DMS114 treated with DMSO at 0.1 percent for 48 hours (cell line): ENCODE results near the gene PTPN6.

Source experiments
- DNase-seq: peaks from one replicate; lab custom pipeline; 2025; ENCODE audit not compliant: unreplicated experiment; lab: John Stamatoyannopoulos, UW

The PTPN6 gene

GRCh38 chr12:6966351-6966750 is 15.2 kb downstream of the PTPN6 start:
- no peak for DNase-seq

GRCh38 chr12:6967651-6968100 is 16.5 kb downstream of the PTPN6 start:
- no peak for DNase-seq

DNA sequence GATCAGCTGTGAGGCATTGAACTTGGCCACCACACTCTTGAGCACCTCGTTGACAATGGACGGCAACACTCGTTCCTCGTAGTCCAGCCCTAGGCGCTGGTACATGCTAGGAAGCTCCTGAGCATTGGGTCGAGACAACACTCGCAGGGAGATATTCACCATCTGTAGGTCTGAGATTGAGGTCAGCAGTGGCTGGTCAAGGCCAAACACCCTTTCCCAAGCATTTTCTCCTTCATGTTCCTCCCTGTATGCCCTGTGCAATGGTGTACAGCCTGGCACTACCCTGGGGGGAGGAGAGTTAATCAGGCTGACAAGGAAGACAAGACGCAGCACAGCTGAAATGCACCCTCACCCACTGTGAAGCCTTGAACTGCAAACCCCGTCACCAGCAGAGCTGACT is 17.3 kb downstream of the PTPN6 start:
- DNase-seq = no peak

DNA sequence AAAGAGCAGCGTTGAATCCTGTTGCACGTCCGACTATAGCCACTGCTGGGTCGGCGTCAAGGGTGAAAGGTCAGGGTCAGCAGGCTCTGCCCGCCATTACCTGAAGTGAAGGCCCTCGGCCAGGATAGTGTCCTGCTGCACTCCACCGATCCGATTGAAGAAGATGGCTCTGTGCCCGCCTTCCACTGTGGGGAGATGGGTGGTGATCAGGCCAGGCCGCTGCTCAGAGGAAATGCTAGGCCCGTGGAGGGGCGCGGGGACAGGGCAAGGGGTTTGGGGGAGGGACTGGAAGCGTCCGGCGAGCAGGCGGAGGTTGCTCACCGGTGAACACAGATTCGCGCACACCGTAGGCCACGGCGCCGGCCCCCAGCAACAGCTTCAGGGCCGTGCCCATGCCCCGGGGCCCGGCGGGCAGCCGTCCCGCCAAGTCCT is 19.0 kb downstream of the PTPN6 start:
- no peak for DNase-seq

DNA sequence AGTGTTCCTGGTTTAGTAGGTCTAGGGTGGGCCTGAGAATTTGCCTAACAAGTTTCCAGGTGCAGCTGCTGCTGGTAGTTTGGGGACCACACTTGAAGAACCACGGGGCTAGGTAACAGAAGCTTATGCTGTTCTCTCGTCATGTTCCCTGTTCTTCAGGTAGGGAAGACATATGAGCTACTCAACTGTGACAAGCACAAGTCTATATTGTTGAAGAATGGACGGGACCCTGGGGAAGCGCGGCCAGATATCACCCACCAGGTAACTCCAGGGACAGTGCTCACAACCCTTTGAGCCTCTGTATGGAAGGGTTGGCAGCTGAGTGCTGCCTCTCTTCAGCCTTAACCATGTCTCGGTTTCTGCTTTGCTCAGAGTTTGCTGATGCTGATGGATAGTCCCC is 23.0 kb downstream of the PTPN6 start:
- DNase-seq = no peak

- no peak for DNase-seq
Observed at GRCh38 chr12:6975297-6976032, 24.3 kb downstream of the PTPN6 start.

- no peak for DNase-seq
Observed at GRCh38 chr12:6977653-6978052, 26.5 kb downstream of the PTPN6 start.

- no peak for DNase-seq
Observed at GRCh38 chr12:6978188-6978587, 27.0 kb downstream of the PTPN6 start.

DNA sequence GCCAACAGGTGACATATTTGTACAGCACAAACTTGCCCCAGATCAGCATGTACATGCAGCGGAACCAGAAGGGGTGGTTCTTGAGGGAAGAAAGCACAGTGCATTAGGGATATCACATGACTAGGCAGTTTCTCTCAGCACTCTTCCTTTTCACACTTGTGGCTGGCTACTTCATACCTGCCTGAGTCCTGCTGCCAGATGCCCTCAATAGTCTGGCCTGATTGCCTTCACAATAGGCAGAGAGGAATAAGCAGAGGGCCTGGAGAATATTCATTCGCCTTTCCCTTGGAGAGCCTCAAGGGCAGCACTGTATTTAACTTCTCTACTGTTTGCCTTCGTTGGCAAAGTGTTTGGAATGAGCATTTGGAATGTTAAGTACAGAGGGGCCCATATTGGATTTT is 27.5 kb downstream of the PTPN6 start:
- no peak for DNase-seq

GRCh38 chr12:6979021-6979420 is 27.9 kb downstream of the PTPN6 start:
- DNase-seq = no peak

DNA sequence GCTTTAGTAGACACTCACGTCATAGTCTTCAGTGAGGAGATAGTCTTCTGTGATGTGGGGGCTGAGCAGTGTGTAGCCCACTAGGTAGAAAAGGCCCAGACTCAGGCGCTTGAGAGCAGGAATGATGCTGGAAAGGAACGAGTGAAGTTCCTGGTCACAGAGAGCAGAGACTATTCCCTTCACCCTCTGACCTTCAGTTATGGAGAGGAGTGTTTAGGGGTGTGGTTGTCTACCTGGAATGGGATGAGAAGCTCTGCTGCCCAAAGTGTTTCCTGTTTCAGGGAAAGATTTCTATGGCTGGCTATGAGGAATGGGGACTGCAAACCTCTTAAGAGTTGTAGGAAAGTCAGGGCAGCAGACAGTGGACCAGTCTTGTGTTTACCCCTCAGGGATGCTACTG is 28.3 kb downstream of the PTPN6 start:
- no peak for DNase-seq

DNA sequence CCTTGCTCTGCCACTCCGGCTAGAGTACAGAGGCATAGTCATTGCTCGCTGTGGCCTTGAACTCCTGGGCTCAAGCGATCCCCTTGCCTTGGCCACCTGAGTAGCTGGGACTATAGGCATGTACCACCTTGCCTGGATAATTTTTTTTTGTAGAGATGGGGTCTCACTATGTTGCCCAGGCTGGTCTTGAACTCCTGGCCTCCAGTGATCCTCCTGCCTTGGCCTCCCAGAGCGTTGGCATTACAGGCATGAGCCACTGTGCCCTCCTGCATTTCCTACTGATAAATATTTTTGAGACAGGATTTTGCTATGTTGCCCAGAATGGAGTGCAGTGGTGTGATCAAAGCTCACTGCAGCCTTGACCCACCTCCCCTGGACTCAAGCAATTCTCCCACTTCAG is 28.9 kb downstream of the PTPN6 start:
- DNase-seq = no peak

DNA sequence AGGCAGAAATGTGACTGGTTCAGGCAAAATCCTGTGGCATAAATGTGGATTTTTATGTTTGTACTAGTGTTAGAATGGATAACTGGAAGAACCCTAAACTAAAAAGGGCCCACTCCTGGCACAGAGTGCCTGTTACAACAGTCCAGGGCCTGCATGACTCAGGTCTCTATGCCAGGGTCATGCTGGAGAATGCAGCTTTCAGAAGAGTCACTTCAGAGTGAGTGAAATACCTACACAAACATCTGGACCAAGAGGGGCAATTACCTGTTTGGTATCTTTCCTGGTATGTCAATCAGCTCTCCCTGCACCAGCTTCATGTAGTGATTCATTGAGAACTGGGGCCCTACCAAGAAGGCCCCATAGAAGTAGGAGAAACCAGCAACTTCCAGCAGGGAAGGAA is 29.6 kb downstream of the PTPN6 start:
- DNase-seq = no peak

GRCh38 chr12:6981152-6982052 is 30.2 kb downstream of the PTPN6 start:
- no peak for DNase-seq

DNA sequence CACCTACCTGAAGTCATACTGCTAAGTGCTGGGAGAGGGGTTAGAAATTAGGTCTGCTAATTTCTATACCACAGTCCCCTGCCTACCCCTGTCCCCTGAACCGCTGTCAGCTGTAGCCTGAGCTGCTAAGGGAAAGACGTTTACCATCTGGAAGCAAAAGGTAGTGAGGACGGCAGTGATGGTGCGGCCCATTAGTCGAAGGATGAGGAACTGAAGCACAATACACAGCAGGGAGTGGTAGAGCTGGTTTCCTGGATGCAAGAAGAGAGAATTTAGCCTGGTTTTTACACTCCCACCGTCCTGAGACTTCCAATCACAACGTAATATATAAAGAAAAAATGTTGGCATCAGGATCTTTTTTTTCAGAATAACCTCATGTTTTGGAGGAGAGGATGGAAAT is 31.4 kb downstream of the PTPN6 start:
- no peak for DNase-seq

- DNase-seq = no peak
Observed at GRCh38 chr12:6987956-6988553, 36.9 kb downstream of the PTPN6 start.

DNA sequence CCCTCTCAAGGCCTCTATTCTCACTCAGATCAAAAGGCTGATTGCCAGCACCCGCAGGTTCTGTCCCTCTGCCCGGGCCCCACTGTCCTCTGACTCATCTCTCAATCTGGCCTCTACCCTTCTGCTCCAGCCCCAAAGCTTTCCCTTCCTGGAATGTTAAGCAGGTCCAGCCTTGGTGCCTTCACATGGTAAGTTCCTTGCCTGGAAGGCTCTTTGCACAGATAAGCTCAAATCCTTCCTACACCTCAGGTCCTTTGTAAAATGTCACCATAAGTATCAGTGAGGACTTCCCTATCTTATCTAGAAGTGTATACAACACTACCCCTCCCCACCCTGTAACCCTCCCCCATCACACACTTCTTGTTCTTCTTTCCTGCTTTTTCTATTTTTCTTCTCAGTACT is 44.9 kb downstream of the PTPN6 start:
- no peak for DNase-seq

DNA sequence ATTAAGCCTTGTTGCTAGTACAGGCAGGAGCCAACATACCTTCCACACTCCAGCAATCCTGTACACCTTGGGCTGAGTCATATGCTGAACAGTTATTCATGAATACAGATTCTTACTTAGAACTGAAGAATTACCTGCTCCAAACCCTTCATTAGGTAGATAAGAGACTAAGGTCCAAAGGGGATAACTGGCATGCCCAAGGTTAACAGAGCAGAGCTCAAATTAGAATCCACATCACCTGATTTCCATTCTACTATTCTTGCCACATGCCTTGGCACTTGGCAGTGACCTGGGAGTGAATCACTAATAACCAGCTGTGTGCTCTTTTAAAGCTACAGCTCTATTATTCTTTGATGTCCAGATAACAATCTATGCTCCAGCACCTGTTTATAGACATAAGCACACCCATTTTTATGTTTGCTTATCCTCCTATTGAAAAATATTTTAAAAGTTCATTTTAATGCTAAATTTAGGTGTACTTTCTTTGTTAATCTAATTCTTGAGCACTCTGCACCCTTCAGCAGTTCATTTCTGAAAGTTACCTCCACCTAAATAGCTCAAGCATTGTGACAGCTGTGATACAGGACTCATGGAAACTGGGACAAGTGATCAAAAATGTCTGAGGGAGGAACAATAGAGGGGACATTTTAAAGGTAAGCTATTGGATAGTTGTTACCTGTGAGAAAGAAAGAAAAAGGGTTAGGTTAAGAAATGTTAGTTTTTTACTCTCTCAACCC is 47.7 kb downstream of the PTPN6 start:
- no peak for DNase-seq

DNA sequence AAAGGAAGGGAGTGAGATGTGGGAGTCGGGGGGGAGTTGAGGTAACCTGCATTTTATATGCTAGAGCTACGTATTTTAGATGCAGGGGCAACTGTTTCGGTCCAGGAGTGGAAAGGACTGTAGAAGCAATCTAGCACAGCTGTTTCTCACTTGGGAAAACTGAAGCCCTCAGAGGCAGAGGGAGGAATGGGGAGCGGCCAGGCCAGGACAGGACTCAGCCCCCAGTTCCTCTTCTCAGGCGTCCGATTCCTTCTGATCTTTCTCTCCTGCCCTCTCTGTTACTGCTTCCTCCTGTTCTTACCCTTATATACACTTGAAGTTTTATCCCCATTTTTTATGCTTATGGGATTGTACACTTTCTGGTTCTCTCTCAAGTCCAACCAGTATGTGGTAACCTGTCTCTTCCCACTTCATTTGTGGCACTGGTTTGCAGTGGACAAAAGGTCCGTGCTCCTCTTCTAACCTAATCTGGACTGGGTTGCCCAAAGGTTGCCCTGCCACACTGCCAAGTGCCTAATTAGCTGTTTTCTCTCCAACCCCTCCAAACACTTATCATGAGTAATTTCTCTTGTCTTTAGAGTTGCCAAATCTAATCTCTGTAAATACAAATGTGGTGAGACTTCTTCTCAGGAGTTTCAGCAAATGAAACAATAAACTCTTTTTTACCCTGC is 50.9 kb downstream of the PTPN6 start:
- no peak for DNase-seq

- no peak for DNase-seq
Observed at GRCh38 chr12:7004287-7004803, 53.2 kb downstream of the PTPN6 start.
